ENCODE data around the gene C22orf42. TPM values are rescaled to one million over a fixed set of nuclear protein-coding genes. Genes with fewer than 3 reads are reported as not detected.
A peak's percentile ranks its signal among the peaks of the same experiment; 100 is the strongest.
"Not testable (repeated sequence)": the region's sequence is repeated elsewhere in the genome, so short reads cannot be mapped to it uniquely, and the experiment has no call there.

C22orf42 gene
- total and polyA plus RNA-seq, 3 donors from 2014 or later, result 4.0 to 15.6 (median 13.3) TPM

DNA sequence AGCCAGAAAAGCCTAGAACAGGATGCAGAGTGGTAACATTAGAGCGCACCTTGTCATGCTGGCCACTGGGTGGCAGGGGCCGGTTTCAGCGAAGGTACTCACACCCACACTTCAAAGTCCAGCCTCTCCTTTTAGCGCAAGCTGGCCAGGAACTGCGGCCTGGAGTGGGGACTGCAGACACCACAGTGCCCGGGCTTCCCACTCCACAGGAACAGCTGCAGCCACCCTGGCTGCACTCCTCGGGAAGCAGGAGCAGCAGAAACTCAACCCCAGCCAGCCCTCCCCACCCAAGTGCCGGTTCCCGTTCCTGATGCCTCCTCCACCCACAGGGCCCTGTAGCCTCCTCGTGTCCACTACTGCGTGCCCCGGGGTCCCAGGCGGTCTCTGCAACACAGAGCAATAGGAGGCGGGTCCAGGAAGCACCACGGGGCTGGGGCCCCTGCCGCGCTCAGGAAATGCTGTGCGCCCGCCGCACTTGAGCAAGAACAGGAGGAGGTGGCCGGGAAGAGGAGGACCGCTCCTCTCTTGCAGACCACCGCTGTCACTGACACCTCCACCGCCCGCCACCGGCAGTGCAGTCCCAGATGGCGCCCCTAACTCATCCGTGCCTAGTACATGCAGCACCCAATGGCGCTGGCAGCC, 43.6 kb upstream of the C22orf42 start:
- Histone ChIP-seq H3K36me3 (ENCODE audit: low read depth, missing control alignments) (no peaks in the 10 kb centered on the region), H3K27ac (no peak overlapping the region), H3K27me3 (no peaks in the 10 kb centered on the region), H3K4me3 (no peak overlapping the region), H3K9me3 (no peaks in the 10 kb centered on the region), H3K4me1 (no peaks in the 10 kb centered on the region)
- WGBS, 2 donors, result 2 to 7% methylated on average over 9 to 29 of the region's 29 CpGs
- TF ChIP-seq POLR2A (IDR thresholded peaks at IDR 0.05) (no peak), CTCF (IDR thresholded peaks at IDR 0.05) (peak in 2 of 3 experiments; percentile 30 to 37)
- DNase-seq, result peak; percentile 48
- intact Hi-C loops (cut with DNase I; ENCODE audit: low total_unique reads), result no loop called here

DNA sequence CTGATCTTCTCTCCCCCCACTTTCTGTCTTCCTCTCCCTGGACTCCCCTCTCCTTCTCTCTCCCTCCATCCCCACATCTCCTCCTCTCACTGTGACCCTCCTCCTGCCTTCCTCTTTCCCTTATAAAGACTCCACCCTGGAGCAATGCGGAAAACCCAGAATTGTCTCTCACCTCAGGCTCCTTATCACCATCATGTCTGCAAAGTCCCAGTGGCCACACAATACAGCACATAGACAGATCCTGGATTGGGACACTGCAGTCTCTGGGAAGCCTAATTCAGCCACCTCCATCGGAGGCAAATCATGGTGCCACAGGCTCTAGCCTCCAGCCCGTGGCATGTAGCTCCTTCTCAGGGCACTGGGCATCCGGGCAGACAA, 43.0 kb upstream of the C22orf42 start:
- H3K4me3 ChIP-seq, result no peak overlapping the region
- 32 to 41% methylated on average over 4 of the region's 4 CpGs for WGBS, 2 donors
- intact Hi-C loops (cut with DNase I; ENCODE audit: low total_unique reads), result no loop called here

GRCh38 chr22:32200752-32201151, 41.6 kb upstream of the C22orf42 start:
- Histone ChIP-seq H3K27ac (no peak overlapping the region), H3K27me3 (no peaks in the 10 kb centered on the region), H3K36me3 (ENCODE audit: low read depth, missing control alignments) (no peaks in the 10 kb centered on the region), H3K4me3 (no peak overlapping the region), H3K9me3 (no peaks in the 10 kb centered on the region), H3K4me1 (no peaks in the 10 kb centered on the region)
- no peak for DNase-seq
- TF ChIP-seq POLR2A (IDR thresholded peaks at IDR 0.05) (no peak), CTCF (IDR thresholded peaks at IDR 0.05) (no peak)
- intact Hi-C loops (cut with DNase I; ENCODE audit: low total_unique reads), result no loop called here
- WGBS, 2 donors, result 79 to 84% methylated on average over 10 of the region's 10 CpGs

More for the DNA sequence above, 43.0 kb upstream of the C22orf42 start:
- Histone ChIP-seq H3K36me3 (ENCODE audit: low read depth, missing control alignments) (no peaks in the 10 kb centered on the region), H3K9me3 (no peaks in the 10 kb centered on the region), H3K4me1 (no peaks in the 10 kb centered on the region), H3K27me3 (no peaks in the 10 kb centered on the region), H3K27ac (no peak overlapping the region)
- no peak for DNase-seq
- no peak for TF ChIP-seq CTCF (IDR thresholded peaks at IDR 0.05)
- TF ChIP-seq POLR2A (IDR thresholded peaks at IDR 0.05), result no peak

- H3K27ac ChIP-seq, result no peak overlapping the region
- H3K4me3 ChIP-seq, result no peak overlapping the region
- H3K4me1 ChIP-seq, result no peaks in the 10 kb centered on the region
- 50 to 86% methylated on average over 1 to 7 of the region's 7 CpGs for WGBS, 2 donors
- no peaks in the 10 kb centered on the region for H3K36me3 ChIP-seq (ENCODE audit: low read depth, missing control alignments)
- intact Hi-C loops (cut with DNase I; ENCODE audit: low total_unique reads), result no loop called here
- TF ChIP-seq POLR2A (IDR thresholded peaks at IDR 0.05) (no peak), CTCF (IDR thresholded peaks at IDR 0.05) (no peak)
- H3K9me3 ChIP-seq, result no peaks in the 10 kb centered on the region
- no peak for DNase-seq
- no peaks in the 10 kb centered on the region for H3K27me3 ChIP-seq
Observed at GRCh38 chr22:32199961-32200360, 40.9 kb upstream of the C22orf42 start.

GRCh38 chr22:32199341-32199740, 40.2 kb upstream of the C22orf42 start:
- Histone ChIP-seq H3K4me1 (no peaks in the 10 kb centered on the region), H3K4me3 (no peak overlapping the region), H3K27ac (no peak overlapping the region), H3K36me3 (ENCODE audit: low read depth, missing control alignments) (no peaks in the 10 kb centered on the region), H3K9me3 (no peaks in the 10 kb centered on the region), H3K27me3 (no peaks in the 10 kb centered on the region)
- intact Hi-C loops (cut with DNase I; ENCODE audit: low total_unique reads), result no loop called here
- 79 to 89% methylated on average over 6 of the region's 6 CpGs for WGBS, 2 donors
- no peak for TF ChIP-seq POLR2A (IDR thresholded peaks at IDR 0.05)
- TF ChIP-seq CTCF (IDR thresholded peaks at IDR 0.05), result no peak
- DNase-seq, result no peak

DNA sequence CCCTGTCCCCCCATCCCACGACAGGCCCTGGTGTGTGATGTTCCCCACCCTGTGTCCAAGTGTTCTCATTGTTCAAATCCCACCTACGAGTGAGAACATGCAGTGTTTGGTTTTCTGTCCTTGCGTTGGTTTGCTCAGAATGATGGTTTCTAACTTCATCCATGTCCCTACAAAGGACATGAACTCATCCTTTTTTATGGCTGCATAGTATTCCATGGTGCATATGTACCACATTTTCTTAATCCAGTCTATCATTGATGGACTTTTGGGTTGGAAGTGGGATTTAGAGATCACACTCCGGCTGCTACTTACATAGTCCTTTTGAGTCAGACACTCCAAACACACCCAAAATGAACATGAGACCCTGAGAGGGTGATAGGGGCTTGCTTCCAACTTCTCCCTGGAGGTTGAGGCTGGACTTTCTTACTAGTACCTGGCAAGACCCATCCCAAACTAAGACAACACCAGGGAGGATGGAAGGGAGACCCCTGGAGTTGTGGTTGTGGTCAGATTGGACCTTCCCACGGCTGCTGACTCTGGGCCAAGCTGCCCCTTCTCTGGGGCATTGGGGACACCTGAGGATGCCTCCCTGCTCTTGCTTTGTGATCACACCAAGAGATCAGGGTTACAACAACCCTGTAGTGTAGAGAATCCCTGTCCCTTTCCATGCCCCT, 38.6 kb upstream of the C22orf42 start:
- H3K27me3 ChIP-seq; intact Hi-C loops (cut with DNase I; ENCODE audit: low total_unique reads); H3K9me3 ChIP-seq; H3K27ac ChIP-seq; H3K4me3 ChIP-seq; H3K4me1 ChIP-seq; DNase-seq; H3K36me3 ChIP-seq (ENCODE audit: low read depth, missing control alignments): not testable (repeated sequence)
- 79 to 82% methylated on average over 5 of the region's 5 CpGs for WGBS, 2 donors

- H3K4me1 ChIP-seq; H3K27ac ChIP-seq; H3K9me3 ChIP-seq; H3K27me3 ChIP-seq; intact Hi-C loops (cut with DNase I; ENCODE audit: low total_unique reads); DNase-seq; H3K36me3 ChIP-seq (ENCODE audit: low read depth, missing control alignments); H3K4me3 ChIP-seq: not testable (repeated sequence)
- WGBS, 2 donors, result 53 to 62% methylated on average over 3 of the region's 3 CpGs
Observed at GRCh38 chr22:32195900-32196299, 36.8 kb upstream of the C22orf42 start.
